MM.1S (cell line): ENCODE results near the gene BAIAP2L2.

Experiments used
- DNase-seq: peaks from one replicate; pipeline ENCODE4 v3.0.0-alpha.2; 2015
- H2AFZ ChIP-seq: fragments of 300-600 bp; sonication (generic); 2 replicates; pipeline ENCODE4 v1.6.0; 2016; ENCODE audit warnings: antibody characterized with exemption, low read length
- H3F3A ChIP-seq: fragments of 300-600 bp; sonication (generic); 2 replicates; pipeline ENCODE4 v1.6.1; 2016; ENCODE audit warnings: mild to moderate bottlenecking, antibody characterized with exemption, low read length, moderate library complexity, mixed read lengths; ENCODE audit not compliant: insufficient read depth
- H3K27ac ChIP-seq: fragments of 300-600 bp; sonication (generic); 2 replicates; pipeline ENCODE4 v1.5.1; 2016; ENCODE audit warnings: mild to moderate bottlenecking, low read length
- H3K27me3 ChIP-seq: fragments of 300-600 bp; sonication (generic); replicated peaks from 2 replicates; pipeline ENCODE4 v1.6.0; 2016; ENCODE audit warnings: low read length; ENCODE audit not compliant: insufficient read depth
- H3K36me3 ChIP-seq: fragments of 300-600 bp; sonication (generic); replicated peaks from 2 replicates; pipeline ENCODE4 v1.6.1; 2016; ENCODE audit warnings: mild to moderate bottlenecking, low read length, mixed read lengths; ENCODE audit not compliant: insufficient read depth
- H3K4me1 ChIP-seq: fragments of 300-600 bp; sonication (generic); 2 replicates; pipeline ENCODE4 v1.6.1; 2016; ENCODE audit warnings: low read length, mixed read lengths
- H3K4me2 ChIP-seq: fragments of 300-600 bp; sonication (generic); 2 replicates; pipeline ENCODE4 v1.6.0; 2016; ENCODE audit warnings: low read depth, low read length
- H3K4me3 ChIP-seq: fragments of 300-600 bp; sonication (generic); 2 replicates; pipeline ENCODE4 v1.5.1; 2016; ENCODE audit warnings: low read length, mixed read lengths
- H3K79me2 ChIP-seq: fragments of 300-600 bp; sonication (generic); 2 replicates; pipeline ENCODE4 v1.6.1; 2016; ENCODE audit warnings: mixed run types, low read length, mixed read lengths
- H3K9ac ChIP-seq: fragments of 300-600 bp; sonication (generic); 2 replicates; pipeline ENCODE4 v1.6.1; 2016; ENCODE audit warnings: low read length, mixed read lengths
- H3K9me2 ChIP-seq: fragments of 300-600 bp; sonication (generic); replicated peaks from 2 replicates; pipeline ENCODE4 v1.6.1; 2016; ENCODE audit warnings: mild to moderate bottlenecking, low read length, mixed read lengths; ENCODE audit not compliant: insufficient read depth
- H3K9me3 ChIP-seq: fragments of 300-600 bp; sonication (generic); replicated peaks from 2 replicates; pipeline ENCODE4 v1.6.1; 2016; ENCODE audit warnings: mild to moderate bottlenecking, low read length, mixed read lengths; ENCODE audit not compliant: insufficient read depth
- H4K20me1 ChIP-seq: fragments of 300-600 bp; sonication (generic); 2 replicates; pipeline ENCODE4 v1.6.1; 2016; ENCODE audit warnings: mild to moderate bottlenecking, low read length, moderate library complexity, mixed read lengths; ENCODE audit not compliant: insufficient read depth
- EZH2 ChIP-seq: fragments of 300-600 bp; sonication (generic); optimal IDR thresholded peaks from 2 replicates; pipeline ENCODE3; 2017; ENCODE audit warnings: low read depth, mild to moderate bottlenecking, antibody characterized with exemption, low read length, mixed read lengths
- TF ChIP-seq, protein P1 (sequence below): fragments of 300-600 bp; sonication (generic); IDR thresholded peaks from 2 replicates; pipeline ENCODE4 v1.5.1; 2016; ENCODE audit warnings: antibody characterized with exemption, low read length, mixed read lengths

BAIAP2L2 gene

DNA sequence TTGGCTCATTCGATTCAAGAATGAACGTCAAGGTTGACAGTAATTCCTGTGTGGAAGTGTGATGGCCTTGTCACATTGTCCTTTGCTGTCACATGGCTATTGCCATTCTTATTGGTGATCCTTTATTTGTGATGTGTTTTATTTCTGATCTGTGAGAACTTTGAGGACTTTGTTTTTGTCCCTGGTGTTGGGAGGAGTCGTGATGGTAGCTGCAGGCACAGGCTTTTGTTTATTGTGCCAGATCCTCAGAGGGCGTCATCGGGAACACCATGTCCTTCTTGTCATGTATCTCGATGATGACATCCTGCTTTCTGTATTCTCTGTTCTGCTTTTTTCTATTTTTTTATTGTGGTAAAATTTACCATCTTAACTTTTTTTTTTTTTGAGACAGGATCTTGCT is 47.7 kb downstream of the BAIAP2L2 start:
- TF ChIP-seq, protein P1, sequence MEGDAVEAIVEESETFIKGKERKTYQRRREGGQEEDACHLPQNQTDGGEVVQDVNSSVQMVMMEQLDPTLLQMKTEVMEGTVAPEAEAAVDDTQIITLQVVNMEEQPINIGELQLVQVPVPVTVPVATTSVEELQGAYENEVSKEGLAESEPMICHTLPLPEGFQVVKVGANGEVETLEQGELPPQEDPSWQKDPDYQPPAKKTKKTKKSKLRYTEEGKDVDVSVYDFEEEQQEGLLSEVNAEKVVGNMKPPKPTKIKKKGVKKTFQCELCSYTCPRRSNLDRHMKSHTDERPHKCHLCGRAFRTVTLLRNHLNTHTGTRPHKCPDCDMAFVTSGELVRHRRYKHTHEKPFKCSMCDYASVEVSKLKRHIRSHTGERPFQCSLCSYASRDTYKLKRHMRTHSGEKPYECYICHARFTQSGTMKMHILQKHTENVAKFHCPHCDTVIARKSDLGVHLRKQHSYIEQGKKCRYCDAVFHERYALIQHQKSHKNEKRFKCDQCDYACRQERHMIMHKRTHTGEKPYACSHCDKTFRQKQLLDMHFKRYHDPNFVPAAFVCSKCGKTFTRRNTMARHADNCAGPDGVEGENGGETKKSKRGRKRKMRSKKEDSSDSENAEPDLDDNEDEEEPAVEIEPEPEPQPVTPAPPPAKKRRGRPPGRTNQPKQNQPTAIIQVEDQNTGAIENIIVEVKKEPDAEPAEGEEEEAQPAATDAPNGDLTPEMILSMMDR = no peak
- TF ChIP-seq EZH2 = no peak
- DNase-seq = no peak
- Histone ChIP-seq H3F3A (no peaks in the 10 kb centered on the region), H3K4me3 (no peak overlapping the region), H3K4me1 (peaks cover 5% of the 10 kb centered on the region), H3K9ac (no peak overlapping the region), H2AFZ (no peak overlapping the region), H3K36me3 (no peaks in the 10 kb centered on the region), H3K27me3 (no peaks in the 10 kb centered on the region), H3K9me3 (no peaks in the 10 kb centered on the region), H3K9me2 (no peaks in the 10 kb centered on the region), H3K79me2 (peaks cover 23% of the 10 kb centered on the region), H3K27ac (no peak overlapping the region), H3K4me2 (no peak overlapping the region), H4K20me1 (no peaks in the 10 kb centered on the region)

DNA sequence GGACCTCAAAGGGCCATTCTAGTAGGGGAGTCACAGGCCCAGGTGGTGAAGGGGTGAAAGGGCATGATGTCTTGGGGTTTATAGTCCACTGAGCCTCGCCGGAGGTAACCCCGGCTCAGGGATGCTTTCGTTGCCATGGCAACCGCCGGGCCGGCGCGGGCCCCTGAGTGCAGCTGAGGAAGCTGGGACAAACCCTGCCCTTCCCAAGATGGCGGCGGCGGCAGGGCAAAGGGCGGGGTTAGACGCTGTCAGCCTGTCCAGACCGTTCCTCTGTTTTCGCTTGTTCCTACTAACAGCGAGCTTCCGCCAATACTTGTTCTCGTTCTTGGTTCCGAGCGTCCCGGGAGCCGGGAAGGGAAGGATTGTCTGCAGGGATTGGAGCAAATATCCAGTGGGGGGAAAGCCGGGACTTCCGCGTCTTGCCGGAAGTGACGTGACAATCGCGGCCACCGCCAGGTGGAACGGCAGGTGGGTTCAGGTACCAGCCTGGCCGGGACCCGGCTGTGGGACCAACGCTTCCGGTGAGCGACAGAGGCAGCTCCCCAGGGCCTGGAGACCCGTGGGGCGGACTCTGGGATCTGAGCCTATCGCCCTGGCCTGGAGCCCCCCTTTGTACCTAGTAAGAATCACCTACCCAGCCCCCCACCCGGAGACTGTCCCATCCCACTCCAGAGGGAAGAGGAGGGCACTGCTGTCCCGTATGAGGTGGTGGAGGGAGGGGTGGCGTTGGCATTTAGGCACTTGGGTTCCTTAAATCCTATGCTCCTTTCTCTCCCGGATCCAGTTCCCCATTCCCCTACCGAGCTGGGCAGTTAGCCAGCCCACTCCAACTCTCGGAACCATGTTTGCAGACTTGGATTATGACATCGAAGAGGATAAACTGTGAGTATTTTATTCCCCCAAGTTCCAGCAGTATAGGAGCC is 53.3 kb downstream of the BAIAP2L2 start, which contains the start of gene PICK1:
PICK1 (plus strand) TSS at position 436 of the 923 bp plus-strand sequence; CDS start at position 842, 406 bp downstream.
- H3K79me2 ChIP-seq = peaks cover 16% of the 10 kb centered on the region
- H3K36me3 ChIP-seq = no peaks in the 10 kb centered on the region
- peak within 1 kb of the TSS; percentile 95 for H3K4me2 ChIP-seq
- H3K9me3 ChIP-seq = no peaks in the 10 kb centered on the region
- no peaks in the 10 kb centered on the region; the same call in 1 of the 2 replicates for H3F3A ChIP-seq
- peaks cover 8% of the 10 kb centered on the region for H3K4me1 ChIP-seq
- peak; percentile 85 for DNase-seq
- no peak for TF ChIP-seq EZH2
- peak within 1 kb of the TSS; percentile 90 for H3K4me3 ChIP-seq
- H3K27me3 ChIP-seq = no peaks in the 10 kb centered on the region
- peak within 1 kb of the TSS; percentile 95 for H2AFZ ChIP-seq
- H4K20me1 ChIP-seq = no peaks in the 10 kb centered on the region
- H3K9me2 ChIP-seq = no peaks in the 10 kb centered on the region
- H3K9ac ChIP-seq = peak within 1 kb of the TSS; percentile 92
- peak within 1 kb of the TSS; percentile 67; the same call in 1 of the 2 replicates for H3K27ac ChIP-seq

- Histone ChIP-seq H3F3A (no peaks in the 10 kb centered on the region; the same call in 1 of the 2 replicates), H3K9me3 (no peaks in the 10 kb centered on the region), H3K4me1 (peaks cover 5% of the 10 kb centered on the region), H4K20me1 (no peaks in the 10 kb centered on the region), H3K9ac (no peak overlapping the region), H3K27me3 (no peaks in the 10 kb centered on the region; the same call in 1 of the 2 replicates), H3K4me3 (no peak overlapping the region), H2AFZ (peak overlapping the region; percentile 43), H3K36me3 (no peaks in the 10 kb centered on the region), H3K4me2 (peak overlapping the region; percentile 47; the same call in 1 of the 2 replicates), H3K9me2 (no peaks in the 10 kb centered on the region), H3K79me2 (no peaks in the 10 kb centered on the region), H3K27ac (no peak overlapping the region)
- peak; percentile 81 for DNase-seq
- TF ChIP-seq, protein P1 = peak; percentile 88
- TF ChIP-seq EZH2 = no peak
These were observed 58.3 kb downstream of the BAIAP2L2 start for GRCh38 chr22:38051900-38052862.
